DOHH2 (cell line): ENCODE results near the gene RNF14.

Source experiments
- H3F3A ChIP-seq: fragments of 200-600 bp; sonication (generic), shearing (Covaris generic); 2 replicates; pipeline ENCODE4 v1.6.0; 2016; ENCODE audit warnings: antibody characterized with exemption, mild to moderate bottlenecking; ENCODE audit not compliant: control insufficient read depth, insufficient read depth
- H3K27ac ChIP-seq: fragments of 200-600 bp; sonication (generic); 2 replicates; pipeline ENCODE4 v1.5.1; 2014; ENCODE audit warnings: low read depth, mild to moderate bottlenecking, low read length, moderate library complexity
- H3K27me3 ChIP-seq: fragments of 200-600 bp; sonication (generic); 2 replicates; pipeline ENCODE4 v1.6.1; 2014; ENCODE audit warnings: mild to moderate bottlenecking, low read length, mixed read lengths; ENCODE audit not compliant: control insufficient read depth
- H3K36me3 ChIP-seq: fragments of 200-600 bp; sonication (generic); 2 replicates; pipeline ENCODE4 v1.6.1; 2014; ENCODE audit warnings: mild to moderate bottlenecking, low read length, moderate library complexity, mixed read lengths; ENCODE audit not compliant: control insufficient read depth
- H3K4me1 ChIP-seq: fragments of 200-600 bp; sonication (generic); 2 replicates; pipeline ENCODE4 v1.6.1; 2014; ENCODE audit warnings: mild to moderate bottlenecking, low read length, mixed read lengths; ENCODE audit not compliant: control insufficient read depth
- H3K4me2 ChIP-seq: fragments of 200-600 bp; sonication (generic); 2 replicates; pipeline ENCODE4 v1.6.0; 2014; ENCODE audit warnings: mild to moderate bottlenecking, low read length, moderate library complexity
- H3K4me3 ChIP-seq: fragments of 200-600 bp; sonication (generic); 2 replicates; pipeline ENCODE4 v1.5.1; 2014; ENCODE audit warnings: mild to moderate bottlenecking, low read length, mixed read lengths
- H3K79me2 ChIP-seq: fragments of 200-600 bp; sonication (generic); 2 replicates; pipeline ENCODE4 v1.6.1; 2014; ENCODE audit warnings: mild to moderate bottlenecking, low read length, mixed read lengths; ENCODE audit not compliant: control insufficient read depth
- H3K9me2 ChIP-seq: fragments of 200-600 bp; sonication (generic); replicated peaks from 2 replicates; pipeline ENCODE4 v1.6.1; 2014; ENCODE audit warnings: mild to moderate bottlenecking, low read length, mixed read lengths; ENCODE audit not compliant: control insufficient read depth
- H3K9me3 ChIP-seq: fragments of 200-600 bp; sonication (generic); 2 replicates; pipeline ENCODE4 v1.6.1; 2014; ENCODE audit warnings: antibody characterized with exemption, low read length, mixed read lengths; ENCODE audit not compliant: control insufficient read depth, insufficient read depth
- H4K20me1 ChIP-seq: fragments of 200-600 bp; sonication (generic); 2 replicates; pipeline ENCODE4 v1.6.0; 2014; ENCODE audit warnings: low read depth, mild to moderate bottlenecking, antibody characterized with exemption, low read length, moderate library complexity; ENCODE audit not compliant: control insufficient read depth, insufficient read depth
- CTCF ChIP-seq: fragments of 200-600 bp; sonication (generic); IDR thresholded peaks from one replicate; pipeline ENCODE4 v1.5.1; 2014; ENCODE audit warnings: antibody characterized with exemption, mild to moderate bottlenecking, low read depth, low read length; ENCODE audit not compliant: poor library complexity, severe bottlenecking
- EZH2phosphoT487 ChIP-seq: fragments of 200-600 bp; sonication (generic); IDR thresholded peaks from 2 replicates; pipeline ENCODE4 v1.6.1; 2017; ENCODE audit warnings: borderline replicate concordance, mild to moderate bottlenecking, antibody characterized with exemption, low read length, moderate library complexity, mixed read lengths

Gene RNF14

DNA sequence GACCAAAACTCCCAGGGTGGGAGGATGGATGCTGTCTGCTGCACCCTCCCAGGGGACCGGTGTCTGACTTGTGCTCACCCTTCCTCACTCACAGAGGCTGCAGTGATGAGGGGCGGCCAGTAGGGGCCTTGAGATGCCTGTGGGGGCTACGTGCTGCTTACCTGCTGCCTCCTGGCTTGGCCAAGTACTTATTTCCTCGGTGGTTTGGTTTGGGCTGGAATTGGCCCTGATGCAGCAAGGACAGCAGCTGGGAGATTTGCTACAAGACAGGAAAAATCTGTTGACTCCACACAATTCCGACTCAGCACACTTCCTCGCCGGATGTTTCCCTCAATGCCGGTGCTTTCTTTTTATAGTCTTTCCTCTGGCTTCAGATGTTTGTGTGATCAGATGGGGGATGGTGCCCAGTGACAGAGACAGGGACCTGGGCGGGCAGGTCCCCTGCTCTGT, 17.5 kb upstream of the RNF14 start:
- H4K20me1 ChIP-seq: 0 out of 2 replicates have a peak, but pooled peaks cover 2% of the 10 kb centered on the region
- peaks cover 10% of the 10 kb centered on the region; the same call in 1 of the 2 replicates for H3K27me3 ChIP-seq
- 0 out of 2 replicates have a peak, but pooled peaks cover 3% of the 10 kb centered on the region for H3K4me1 ChIP-seq
- H3K4me2 ChIP-seq: no peak overlapping the region
- H3F3A ChIP-seq: no peaks in the 10 kb centered on the region
- peak; percentile 82 for TF ChIP-seq CTCF
- TF ChIP-seq EZH2phosphoT487: no peak
- H3K27ac ChIP-seq: no peak overlapping the region
- H3K36me3 ChIP-seq: no peaks in the 10 kb centered on the region
- no peaks in the 10 kb centered on the region for H3K9me3 ChIP-seq
- H3K9me2 ChIP-seq: no peaks in the 10 kb centered on the region
- H3K4me3 ChIP-seq: no peak overlapping the region
- no peaks in the 10 kb centered on the region for H3K79me2 ChIP-seq

DNA sequence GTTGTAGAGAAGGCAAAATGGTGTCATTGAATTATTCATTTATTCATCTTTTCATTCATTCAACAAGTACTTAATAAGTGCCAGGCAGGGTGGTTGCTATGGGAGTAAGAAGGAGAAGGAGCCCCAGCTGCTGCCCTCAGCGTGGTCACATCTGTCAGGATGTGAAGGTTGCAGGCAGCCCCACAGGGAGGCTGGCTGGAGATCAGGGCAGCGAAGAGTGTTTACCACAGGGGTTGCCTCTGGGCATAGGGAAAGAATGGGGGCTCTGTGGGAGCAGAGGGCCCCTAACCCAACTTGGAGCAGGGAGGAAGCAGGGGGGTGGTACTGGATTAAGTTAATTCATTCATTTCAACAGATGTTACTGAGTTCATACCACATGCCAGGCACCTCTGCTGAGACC, 16.9 kb upstream of the RNF14 start:
- Histone ChIP-seq H3K9me2 (no peaks in the 10 kb centered on the region), H3K36me3 (no peaks in the 10 kb centered on the region), H3F3A (no peaks in the 10 kb centered on the region), H4K20me1 (0 out of 2 replicates have a peak, but pooled peaks cover 2% of the 10 kb centered on the region), H3K79me2 (no peaks in the 10 kb centered on the region), H3K9me3 (no peaks in the 10 kb centered on the region), H3K27me3 (peaks cover 10% of the 10 kb centered on the region; the same call in 1 of the 2 replicates), H3K4me3 (no peak overlapping the region), H3K4me2 (no peak overlapping the region), H3K4me1 (0 out of 2 replicates have a peak, but pooled peaks cover 3% of the 10 kb centered on the region), H3K27ac (no peak overlapping the region)
- no peak for TF ChIP-seq CTCF
- no peak for TF ChIP-seq EZH2phosphoT487

GRCh38 chr5:141954194-141954593, 14.7 kb upstream of the RNF14 start:
- no peak overlapping the region for H3K27ac ChIP-seq
- no peaks in the 10 kb centered on the region for H3K36me3 ChIP-seq
- H3K4me2 ChIP-seq: no peak overlapping the region
- TF ChIP-seq CTCF: no peak
- TF ChIP-seq EZH2phosphoT487: no peak
- H3K79me2 ChIP-seq: no peaks in the 10 kb centered on the region
- H3K27me3 ChIP-seq: peaks cover 10% of the 10 kb centered on the region; the same call in 1 of the 2 replicates
- 0 out of 2 replicates have a peak, but pooled peaks cover 2% of the 10 kb centered on the region for H4K20me1 ChIP-seq
- H3F3A ChIP-seq: no peaks in the 10 kb centered on the region
- no peaks in the 10 kb centered on the region for H3K9me3 ChIP-seq
- H3K9me2 ChIP-seq: no peaks in the 10 kb centered on the region
- no peak overlapping the region for H3K4me3 ChIP-seq
- H3K4me1 ChIP-seq: peaks cover 15% of the 10 kb centered on the region
